Measurements from ENCODE around the gene XCL1.
A peak's percentile ranks its signal among the peaks of the same experiment; 100 is the strongest.
"Not testable (repeated sequence)": the region's sequence is repeated elsewhere in the genome, so short reads cannot be mapped to it uniquely, and the experiment has no call there.

XCL1 gene

DNA sequence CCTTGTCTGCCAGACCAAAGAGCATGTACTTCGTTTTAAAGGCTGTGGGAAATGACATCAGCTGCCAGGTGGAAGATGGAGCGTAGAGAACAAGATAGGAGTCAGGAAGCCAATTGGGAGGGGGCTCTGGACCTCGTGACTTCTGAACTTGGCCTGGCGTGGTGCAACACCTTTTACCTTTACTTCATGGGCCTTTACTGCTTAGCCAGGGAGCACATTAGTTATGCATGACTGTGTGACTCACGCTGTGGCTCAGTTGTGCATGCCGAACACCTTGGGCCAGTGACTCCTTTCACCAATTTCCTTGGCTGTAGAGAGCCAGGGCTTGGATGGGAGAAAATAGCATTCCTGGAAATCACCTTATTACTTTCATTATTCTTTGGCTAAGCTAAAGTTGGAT, 7.2 kb downstream of the XCL1 start:
- TF ChIP-seq, protein P1, sequence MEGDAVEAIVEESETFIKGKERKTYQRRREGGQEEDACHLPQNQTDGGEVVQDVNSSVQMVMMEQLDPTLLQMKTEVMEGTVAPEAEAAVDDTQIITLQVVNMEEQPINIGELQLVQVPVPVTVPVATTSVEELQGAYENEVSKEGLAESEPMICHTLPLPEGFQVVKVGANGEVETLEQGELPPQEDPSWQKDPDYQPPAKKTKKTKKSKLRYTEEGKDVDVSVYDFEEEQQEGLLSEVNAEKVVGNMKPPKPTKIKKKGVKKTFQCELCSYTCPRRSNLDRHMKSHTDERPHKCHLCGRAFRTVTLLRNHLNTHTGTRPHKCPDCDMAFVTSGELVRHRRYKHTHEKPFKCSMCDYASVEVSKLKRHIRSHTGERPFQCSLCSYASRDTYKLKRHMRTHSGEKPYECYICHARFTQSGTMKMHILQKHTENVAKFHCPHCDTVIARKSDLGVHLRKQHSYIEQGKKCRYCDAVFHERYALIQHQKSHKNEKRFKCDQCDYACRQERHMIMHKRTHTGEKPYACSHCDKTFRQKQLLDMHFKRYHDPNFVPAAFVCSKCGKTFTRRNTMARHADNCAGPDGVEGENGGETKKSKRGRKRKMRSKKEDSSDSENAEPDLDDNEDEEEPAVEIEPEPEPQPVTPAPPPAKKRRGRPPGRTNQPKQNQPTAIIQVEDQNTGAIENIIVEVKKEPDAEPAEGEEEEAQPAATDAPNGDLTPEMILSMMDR (conservative IDR thresholded peaks at IDR 0.05; ENCODE audit: low read depth) = no peak
- no peak overlapping the region for H3K27ac ChIP-seq
- no peak for DNase-seq (ENCODE audit: low spot score)
- ChIA-PET CTCF (no interaction called here), POLR2A (ENCODE audit: low non-redundant PET) (no interaction called here)

DNA sequence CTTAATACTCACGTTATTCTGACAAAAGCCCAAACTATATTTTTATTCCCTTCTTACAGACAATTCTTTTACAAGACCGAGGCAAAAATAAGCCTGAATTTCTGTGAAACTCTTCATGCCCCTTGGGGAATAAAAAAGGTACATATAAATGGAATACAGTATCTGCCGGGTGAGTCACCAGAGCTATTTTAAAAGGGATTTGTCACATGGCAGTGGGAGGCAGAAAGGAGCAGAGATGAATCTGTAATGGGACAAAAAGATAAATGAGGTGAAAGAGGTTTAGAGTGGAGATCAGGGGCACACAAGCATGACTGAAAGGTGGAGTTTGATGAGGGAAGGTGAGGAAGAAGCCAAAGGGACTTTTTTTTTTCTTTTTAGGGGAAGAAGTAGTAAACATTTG, 8.8 kb downstream of the XCL1 start:
- ChIA-PET POLR2A (ENCODE audit: low non-redundant PET) (no interaction called here), CTCF (interaction anchor here (0.7 kb wide), 1 partner anchor 35 kb away, joined by 3 read pairs; no protein-coding TSS in a partner anchor)
- peak; percentile 21 for DNase-seq (ENCODE audit: low spot score)
- TF ChIP-seq, protein P1 (conservative IDR thresholded peaks at IDR 0.05; ENCODE audit: low read depth) = no peak
- H3K27ac ChIP-seq = no peak overlapping the region

DNA sequence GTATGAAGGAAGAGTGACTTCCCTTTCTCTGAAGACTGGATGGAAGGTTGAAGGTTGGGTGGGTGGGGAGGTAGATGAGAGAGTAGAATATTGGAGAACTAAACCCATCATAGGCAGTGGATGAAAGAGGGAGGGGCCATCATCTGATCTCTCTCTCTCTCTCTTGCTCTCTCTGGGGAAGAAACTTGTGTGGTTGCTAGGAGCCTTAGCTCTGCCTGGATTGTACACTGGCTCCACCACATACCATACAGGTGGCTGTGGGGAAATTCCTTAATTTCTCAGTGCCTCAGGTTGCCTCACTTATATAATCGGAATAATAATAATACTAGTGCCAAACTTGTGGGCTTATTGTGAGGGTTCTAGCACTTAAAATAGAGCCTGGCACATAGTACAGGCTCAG, 9.5 kb downstream of the XCL1 start:
- POLR2A ChIA-PET (ENCODE audit: low non-redundant PET) = no interaction called here
- H3K27ac ChIP-seq = no peak overlapping the region
- CTCF ChIA-PET = interaction anchor here (0.6 kb wide), 1 partner anchor 340 kb away, joined by 3 read pairs; no protein-coding TSS in a partner anchor
- DNase-seq (ENCODE audit: low spot score) = no peak
- TF ChIP-seq, protein P1 (conservative IDR thresholded peaks at IDR 0.05; ENCODE audit: low read depth) = no peak

DNA sequence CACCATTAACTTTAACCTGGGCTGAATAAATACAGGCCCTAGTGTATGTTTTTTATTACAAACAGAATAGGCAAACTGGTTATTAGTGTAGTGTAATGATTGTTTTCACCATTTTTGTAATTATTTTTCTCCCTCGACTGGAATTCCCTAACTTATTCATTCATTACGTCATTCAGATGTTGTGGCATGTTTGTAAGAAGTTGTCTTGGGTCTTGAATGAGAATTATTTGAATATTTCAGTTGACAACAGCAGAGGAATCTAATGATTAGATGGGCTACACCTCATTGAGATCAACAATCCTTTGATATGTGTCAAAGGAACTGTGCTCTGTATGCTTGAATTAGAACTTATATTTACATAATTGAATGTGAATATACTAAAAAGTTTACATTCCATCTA, 12.8 kb downstream of the XCL1 start:
- no peak for DNase-seq (ENCODE audit: low spot score)
- TF ChIP-seq, protein P1 (conservative IDR thresholded peaks at IDR 0.05; ENCODE audit: low read depth) = no peak
- ChIA-PET POLR2A (ENCODE audit: low non-redundant PET) (no interaction called here), CTCF (no interaction called here)
- H3K27ac ChIP-seq = no peak overlapping the region

DNA sequence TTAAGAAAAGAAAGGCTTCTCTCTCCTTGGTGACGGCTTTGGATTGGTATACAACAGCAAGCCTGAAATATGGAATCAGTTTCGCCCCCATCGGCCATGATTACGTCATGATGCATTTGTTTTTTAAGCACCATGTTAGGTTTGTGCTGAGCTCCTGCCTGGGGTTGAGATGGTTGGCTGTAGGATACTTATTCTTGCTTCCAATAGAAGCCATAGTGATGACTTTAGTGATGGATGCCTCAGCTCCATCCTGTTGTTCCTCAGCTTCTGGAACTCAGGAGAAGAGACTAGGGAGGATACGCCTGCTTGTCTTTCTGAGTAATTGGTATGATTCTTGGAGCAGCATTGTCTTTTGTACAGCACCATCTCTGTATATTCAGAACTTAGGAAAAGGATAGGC, 14.7 kb downstream of the XCL1 start:
- ChIA-PET POLR2A (ENCODE audit: low non-redundant PET) (no interaction called here), CTCF (interaction anchor here (0.6 kb wide), 1 partner anchor 525 kb away, joined by 3 read pairs; no protein-coding TSS in a partner anchor)

DNA sequence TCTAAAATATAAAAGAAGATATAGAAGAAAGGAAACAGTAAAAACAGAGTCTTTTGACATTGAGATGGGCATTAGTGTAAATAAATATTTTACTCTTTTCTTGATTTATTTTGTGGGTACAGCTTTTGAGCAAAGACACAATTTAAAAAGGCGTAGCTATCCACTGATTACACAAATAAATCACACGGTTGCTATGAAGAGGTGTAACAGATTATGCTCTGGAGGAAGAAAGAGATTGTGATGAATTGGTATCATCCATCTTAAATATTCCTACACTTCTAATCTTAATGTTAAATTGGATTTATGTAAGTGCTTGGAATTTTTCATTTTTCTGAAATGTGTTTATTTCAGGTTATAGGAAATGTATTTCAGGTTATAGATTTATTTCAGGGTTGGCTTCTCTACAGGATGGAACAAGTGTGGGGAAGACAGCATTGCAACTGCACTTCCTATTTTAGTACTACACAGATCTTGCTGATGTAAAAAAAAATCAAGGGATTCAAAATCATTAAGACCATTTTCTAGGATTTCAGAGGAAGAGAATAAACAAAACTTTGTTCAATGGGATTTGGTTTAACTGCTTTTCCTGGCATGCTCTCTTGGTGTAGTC, 15.3 kb downstream of the XCL1 start:
- H3K27ac ChIP-seq = no peak overlapping the region
- TF ChIP-seq, protein P1 (conservative IDR thresholded peaks at IDR 0.05; ENCODE audit: low read depth) = no peak
- no peak for DNase-seq (ENCODE audit: low spot score)
- POLR2A ChIA-PET (ENCODE audit: low non-redundant PET) = no interaction called here
- CTCF ChIA-PET = no interaction called here

More for the DNA sequence above, 14.7 kb downstream of the XCL1 start:
- TF ChIP-seq, protein P1 (conservative IDR thresholded peaks at IDR 0.05; ENCODE audit: low read depth) = no peak
- no peak for DNase-seq (ENCODE audit: low spot score)
- H3K27ac ChIP-seq = no peak overlapping the region

DNA sequence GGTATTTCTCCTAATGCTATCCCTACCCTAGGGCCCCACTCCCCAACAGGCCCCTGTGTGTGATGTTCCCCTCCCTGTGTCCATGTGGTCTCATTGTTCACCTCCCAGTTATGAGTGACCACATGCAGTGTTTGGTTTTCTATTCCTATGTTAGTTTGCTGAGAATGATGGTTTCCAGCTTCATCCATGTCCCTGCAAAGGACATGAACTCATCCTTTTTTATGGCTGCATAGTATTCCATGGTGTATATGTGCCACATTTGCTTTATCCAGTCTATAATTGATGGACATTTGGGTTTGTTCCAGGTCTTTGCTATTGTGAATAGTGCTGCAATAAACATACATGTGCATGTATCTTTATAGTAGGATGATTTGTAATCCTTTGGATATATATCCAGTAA, 19.0 kb downstream of the XCL1 start:
- H3K27ac ChIP-seq; POLR2A ChIA-PET (ENCODE audit: low non-redundant PET); DNase-seq (ENCODE audit: low spot score); CTCF ChIA-PET: not testable (repeated sequence)
